GM10266 (cell line): ENCODE data around the gene ATPAF2.

Experiments used
- DNase-seq: peaks from one replicate; pipeline ENCODE4 v3.0.0; 2012; ENCODE audit errors: extremely low spot score
- CTCF ChIP-seq: IDR thresholded peaks from 2 replicates; pipeline ENCODE4 v1.5.1; 2012; ENCODE audit warnings: mild to moderate bottlenecking, low read depth; ENCODE audit not compliant: control insufficient read depth, insufficient read depth; ENCODE audit errors: missing control alignments

The ATPAF2 gene

GRCh38 chr17:17985555-17985954 is 53.4 kb downstream of the ATPAF2 start:
- DNase-seq = no peak
- peak; percentile 51 for TF ChIP-seq CTCF

GRCh38 chr17:17985153-17985552 is 53.8 kb downstream of the ATPAF2 start:
- TF ChIP-seq CTCF = no peak
- DNase-seq = no peak

- no peak for TF ChIP-seq CTCF
Measured at GRCh38 chr17:17983776-17984175, 55.2 kb downstream of the ATPAF2 start.

GRCh38 chr17:17983376-17983775 is 55.6 kb downstream of the ATPAF2 start:
- no peak for TF ChIP-seq CTCF
- DNase-seq = no peak

More at GRCh38 chr17:17983776-17984175, 55.2 kb downstream of the ATPAF2 start:
- DNase-seq = no peak

GRCh38 chr17:17982801-17983200 is 56.2 kb downstream of the ATPAF2 start:
- no peak for DNase-seq
- TF ChIP-seq CTCF = no peak

- TF ChIP-seq CTCF = no peak
- no peak for DNase-seq
Measured at GRCh38 chr17:17981330-17981729, 57.6 kb downstream of the ATPAF2 start.

GRCh38 chr17:17979778-17980177 is 59.2 kb downstream of the ATPAF2 start:
- no peak for DNase-seq
- TF ChIP-seq CTCF = no peak
